ENCODE measurements around the gene FAM3C. TPM values are rescaled to one million over a fixed set of nuclear protein-coding genes. Genes with fewer than 3 reads are reported as not detected.

Gene FAM3C
- total RNA-seq: 37.2 and 41.1 TPM in 2 replicates

GRCh38 chr7:121395961-121396757 is at the start of gene FAM3C:
Gene FAM3C, minus strand, starts transcription at chr7:121396308. Its CDS starts 13,339 bp downstream, at chr7:121382969.

GRCh38 chr7:121328508-121329190 is 67.5 kb downstream of the FAM3C start, which contains the start of gene WNT16:
Gene WNT16, plus strand, starts transcription at chr7:121329000. Its CDS starts 293 bp downstream, at chr7:121329293.

Other genes with a start within 250 kb of the FAM3C start
- 3.9 TPM in 1 of 2 replicates, not detected in the other for gene WNT16, start 67.3 kb downstream of the FAM3C start, total RNA-seq